Limb (tissue), 2 donors: ENCODE data around the gene CFAP77.

ENCODE experiments used
- DNase-seq, 2 donors: peaks; one replicate each; pipeline ENCODE4 v3.0.0-alpha.2; 2016; ENCODE audit errors: extremely low spot score in 2 of 2

Gene CFAP77

DNA sequence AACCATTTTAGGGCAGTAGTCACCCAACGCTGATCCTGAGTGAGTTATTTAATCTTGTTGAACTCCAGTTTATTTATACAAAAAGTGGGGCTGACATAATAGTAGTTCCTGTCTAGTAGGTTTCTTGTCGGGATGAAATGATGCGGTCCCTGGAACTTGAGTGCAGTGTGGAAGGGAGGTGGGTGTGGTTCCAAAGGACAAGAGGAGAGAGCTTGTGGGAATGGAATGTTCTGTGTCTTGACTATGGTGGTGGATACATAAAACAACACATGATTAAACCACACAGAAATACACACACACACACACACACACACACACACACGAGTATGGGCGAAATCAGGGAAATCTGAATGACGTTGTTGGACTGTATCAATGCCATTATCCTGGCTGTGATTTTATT, 106.3 kb downstream of the CFAP77 start:
- no peak for DNase-seq

DNA sequence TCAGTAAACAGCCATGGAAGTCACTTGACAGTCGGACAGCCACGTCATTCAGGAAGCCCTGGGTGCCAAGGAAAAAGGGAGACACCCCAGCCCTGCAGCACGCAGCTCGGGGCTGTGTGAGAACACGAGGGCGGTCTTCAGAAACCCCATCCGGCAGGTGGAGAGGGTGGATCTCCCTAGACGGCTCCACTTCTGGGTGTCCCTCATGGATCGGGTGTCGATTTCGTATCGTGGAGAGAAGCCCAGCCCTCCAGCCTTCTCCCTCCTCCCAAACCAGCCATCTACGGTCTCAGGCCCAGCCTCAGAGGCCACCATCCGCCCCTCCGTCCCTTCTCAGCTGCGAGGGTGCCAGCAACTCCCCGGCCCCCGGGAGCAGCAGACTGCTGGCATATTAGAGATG, 106.9 kb downstream of the CFAP77 start:
- DNase-seq = no peak

DNA sequence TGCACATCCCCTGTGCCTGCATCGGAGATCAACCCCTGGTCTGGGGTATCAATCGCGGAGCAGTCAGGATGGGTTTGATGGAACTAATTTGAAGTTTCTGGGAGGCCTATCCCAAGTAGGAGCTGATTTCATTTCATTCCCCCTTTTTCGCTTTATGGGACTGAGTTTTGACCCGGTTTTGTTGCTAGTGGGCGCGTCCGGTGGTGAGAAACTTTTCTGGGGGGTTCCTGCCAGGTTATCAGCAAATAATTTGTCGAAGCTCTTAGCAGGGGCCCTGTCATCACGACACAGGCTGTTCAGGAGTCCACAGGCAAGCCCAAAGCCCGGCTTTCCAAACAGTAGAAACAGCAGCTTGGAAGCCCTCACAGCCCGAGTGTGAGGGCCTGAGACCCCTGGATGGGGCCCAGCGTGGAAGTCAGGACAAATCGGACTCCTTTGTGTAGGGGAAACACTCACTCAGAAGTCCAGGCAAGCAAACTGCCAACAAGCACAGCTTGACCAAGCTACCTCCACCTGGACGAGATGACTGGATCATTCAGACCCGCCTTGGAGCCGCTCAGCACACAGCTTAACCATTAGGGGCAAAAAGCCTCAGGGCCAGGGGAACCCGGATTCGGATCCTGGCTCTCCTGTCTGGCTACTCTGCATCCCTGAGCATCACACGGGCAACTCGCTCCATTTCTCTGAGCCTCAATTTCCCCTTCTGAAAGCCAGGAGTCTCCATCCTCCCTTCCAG, 108.0 kb downstream of the CFAP77 start:
- DNase-seq = no peak

DNA sequence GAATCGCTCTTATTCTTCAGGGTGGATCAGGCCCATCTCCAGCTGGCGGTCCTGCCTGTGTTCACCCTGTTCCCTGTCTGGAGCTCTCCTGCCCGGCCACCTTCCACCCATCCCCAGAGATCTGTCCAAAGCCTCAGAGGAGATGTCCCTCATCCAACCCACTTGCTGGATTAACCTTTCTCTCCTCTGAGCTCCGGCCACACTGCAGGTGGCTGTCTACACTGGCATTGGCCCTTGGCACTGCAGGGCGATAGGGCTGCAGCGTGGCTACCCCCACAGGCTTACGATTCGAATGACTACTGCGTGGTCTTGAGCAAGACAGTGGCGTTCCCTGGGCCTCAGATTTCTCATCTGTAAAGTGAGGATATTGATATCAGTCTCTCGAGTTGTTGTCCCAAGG, 108.6 kb downstream of the CFAP77 start:
- DNase-seq = no peak

DNA sequence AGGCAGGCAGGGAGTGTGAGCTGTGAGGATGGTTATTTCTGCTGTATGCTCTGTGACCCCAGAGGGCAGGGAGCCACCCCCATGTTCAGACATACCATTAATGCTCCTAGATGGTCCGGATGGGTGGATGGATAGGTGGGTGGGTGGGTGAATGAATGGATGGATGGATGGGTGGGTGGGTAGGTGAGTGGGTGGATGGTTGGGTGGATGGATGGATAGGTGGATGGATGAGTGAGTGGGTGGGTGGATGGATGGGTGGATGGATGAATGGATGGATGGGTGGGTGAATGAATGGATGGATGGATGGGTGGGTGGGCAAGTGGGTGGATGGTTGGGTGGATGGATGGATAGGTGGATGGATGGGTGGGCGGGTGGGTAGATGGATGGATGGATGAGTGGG, 109.0 kb downstream of the CFAP77 start:
- no peak for DNase-seq

DNA sequence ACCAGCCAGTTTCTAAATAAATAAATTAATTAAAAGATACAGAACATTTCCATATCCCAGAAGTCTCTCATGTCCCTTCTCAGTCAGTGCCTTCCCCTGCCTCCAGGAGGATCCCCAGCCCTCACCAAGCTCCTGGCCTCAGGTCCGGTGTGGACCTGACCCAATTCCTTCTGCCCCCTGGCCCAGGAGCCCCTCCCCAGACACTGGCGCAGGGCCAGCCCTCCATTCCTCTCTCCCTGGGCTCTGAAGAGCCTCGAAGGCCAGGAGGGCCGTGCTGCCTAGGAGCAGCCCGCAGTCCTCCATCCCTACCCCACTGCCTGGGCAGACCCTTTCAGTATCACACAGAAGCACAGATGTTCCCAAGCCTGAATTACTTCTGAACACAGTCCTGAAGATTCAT, 110.6 kb downstream of the CFAP77 start:
- no peak for DNase-seq

DNA sequence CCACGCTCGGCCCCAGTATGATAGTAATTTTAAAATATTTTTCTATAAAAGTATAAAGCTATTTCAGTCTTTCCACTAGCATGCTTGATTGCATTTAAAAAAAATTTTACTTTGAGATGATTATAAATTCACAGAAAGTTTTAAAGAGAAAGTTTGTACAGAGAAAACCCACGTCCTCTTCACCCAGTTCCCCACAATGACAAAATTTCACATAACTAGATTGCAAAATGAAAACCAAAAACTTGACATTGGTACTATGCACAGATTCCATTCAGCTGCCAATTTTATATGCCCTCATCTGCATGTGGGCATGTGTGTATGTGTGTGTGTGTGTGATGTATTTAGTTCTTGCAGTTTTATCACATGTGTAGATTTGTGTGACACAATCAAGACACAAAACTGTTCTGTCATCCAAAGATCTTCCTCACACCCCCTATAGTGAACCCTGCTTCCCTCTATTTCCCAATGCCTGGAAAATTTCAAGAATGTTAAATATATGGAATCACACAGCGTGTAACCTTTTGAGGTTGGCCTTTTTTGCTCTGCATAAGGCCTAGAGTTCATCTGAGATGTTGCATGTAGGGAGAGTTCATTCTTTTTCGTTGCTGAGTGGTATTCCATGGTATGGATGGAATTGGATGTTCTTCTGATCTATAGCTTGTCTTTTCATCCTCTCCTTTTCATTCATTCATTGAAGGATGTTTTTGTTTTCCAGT, 115.5 kb downstream of the CFAP77 start:
- DNase-seq = no peak

DNA sequence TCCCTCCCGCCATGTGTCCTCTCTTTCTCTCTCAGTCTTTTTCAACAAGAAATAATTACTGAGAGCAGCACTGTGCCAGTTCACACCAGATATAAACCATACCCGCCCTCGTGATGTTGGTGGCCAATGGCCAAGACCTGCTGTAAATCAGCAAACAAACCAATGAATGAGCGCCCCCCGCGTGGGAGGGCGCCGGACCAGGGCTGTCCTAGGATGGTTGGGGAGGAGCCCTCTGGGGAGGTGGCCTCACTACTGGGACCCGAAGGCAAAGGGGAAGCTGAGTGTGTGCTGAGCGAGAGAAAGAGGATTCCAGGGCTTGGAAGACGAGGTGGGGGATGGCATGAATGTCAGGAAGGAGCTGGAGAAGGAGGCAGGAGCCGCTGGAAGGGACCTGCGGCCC, 121.2 kb downstream of the CFAP77 start:
- DNase-seq = no peak

DNA sequence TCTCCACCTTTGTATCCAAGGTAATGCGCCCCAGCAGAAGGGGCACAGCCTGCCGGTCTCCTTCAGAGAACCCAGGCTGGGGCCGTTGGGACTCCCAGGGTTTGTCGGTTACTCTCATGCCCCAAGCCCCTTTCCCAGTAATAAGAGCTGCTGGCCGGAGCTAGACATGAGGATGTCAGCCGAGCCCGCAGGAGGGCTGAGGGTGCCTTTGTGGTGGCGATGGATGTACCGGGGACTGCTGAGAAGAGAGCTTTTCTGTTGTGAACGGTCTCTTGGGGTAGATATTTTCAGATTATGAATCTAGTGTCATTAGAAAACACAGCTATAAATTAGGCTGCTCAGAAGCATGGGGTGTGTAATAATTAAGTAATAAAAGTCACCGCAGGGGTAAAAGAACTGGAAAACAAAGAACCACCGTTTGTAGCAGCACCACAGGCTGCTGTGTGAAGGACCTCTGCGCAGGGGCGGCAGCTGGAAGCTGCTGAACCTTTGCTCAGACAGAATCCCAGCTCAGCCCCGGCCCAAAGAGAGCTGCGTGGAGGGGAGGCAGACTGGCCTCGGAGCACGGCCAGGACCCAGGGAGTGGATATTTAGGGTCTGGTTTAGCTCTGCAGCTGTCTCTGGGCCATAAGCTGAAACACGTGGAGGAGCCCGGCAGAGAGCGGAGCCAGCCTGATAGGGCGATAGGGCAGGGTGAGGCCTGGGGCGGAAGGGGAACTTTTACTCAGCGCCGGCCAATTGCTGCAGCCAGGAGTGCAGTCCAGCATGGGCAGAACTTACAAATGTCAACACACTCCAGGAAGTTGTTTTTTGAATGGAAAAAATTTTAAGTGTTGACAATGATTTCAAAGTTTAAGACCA, 121.9 kb downstream of the CFAP77 start:
- DNase-seq = no peak

DNA sequence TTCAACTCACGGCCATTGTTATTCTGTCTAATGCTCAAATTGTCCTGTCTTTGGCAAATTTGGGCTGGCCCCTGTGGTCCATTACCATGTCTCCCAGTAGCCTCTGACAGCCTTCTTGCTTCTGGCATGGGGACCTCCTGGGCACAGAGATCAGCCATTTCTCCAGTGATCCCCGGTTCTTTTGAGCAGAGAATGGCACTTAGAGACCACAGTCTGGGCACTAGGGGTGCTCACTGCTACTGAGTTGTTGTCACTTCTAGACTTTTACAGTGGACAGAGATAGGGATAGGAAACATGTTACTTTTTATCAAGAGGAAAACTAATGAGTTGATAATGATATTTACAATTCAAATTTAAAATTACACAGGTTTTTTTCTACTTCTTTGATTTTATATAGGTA, 124.8 kb downstream of the CFAP77 start:
- no peak for DNase-seq

DNA sequence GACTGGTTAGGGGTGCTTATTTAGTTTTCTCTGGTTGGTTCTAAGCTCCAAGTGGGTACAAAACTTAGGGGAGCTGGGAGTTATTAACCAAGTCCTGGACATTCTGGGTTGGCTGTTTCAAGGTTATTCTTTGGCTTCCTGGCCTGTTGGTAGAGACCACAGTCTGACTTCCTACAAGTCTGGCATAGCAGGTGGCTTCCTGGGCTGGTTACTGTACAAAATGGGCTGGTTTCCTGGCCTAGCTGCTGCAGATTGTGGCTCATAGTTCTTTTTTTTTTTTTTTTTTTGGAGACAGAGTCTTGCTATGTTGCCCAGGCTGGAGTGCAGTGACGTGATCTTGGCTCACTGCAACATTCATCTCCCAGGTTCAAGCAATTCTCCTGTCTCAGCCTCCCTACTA, 126.1 kb downstream of the CFAP77 start:
- no peak for DNase-seq

DNA sequence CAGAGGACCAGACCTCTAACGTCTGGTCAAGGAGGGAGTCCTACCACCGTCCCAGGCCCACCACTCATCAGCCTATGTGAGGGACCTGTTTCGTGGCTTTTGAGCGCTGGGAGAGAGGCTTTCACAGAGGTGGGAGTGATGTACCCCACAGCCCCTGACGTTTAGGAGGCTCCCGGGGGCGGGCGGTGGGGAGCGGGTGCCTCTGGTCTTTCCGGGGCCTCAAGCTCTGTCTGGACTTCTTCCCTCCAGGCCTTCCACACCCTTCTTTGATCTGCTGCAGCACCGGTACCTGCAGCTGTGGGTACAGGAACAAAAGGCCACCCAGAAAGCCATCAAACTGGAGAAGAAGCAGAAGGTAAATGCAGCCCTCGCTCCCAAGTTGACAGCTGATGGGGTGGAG, 127.3 kb downstream of the CFAP77 start:
- DNase-seq = no peak

DNA sequence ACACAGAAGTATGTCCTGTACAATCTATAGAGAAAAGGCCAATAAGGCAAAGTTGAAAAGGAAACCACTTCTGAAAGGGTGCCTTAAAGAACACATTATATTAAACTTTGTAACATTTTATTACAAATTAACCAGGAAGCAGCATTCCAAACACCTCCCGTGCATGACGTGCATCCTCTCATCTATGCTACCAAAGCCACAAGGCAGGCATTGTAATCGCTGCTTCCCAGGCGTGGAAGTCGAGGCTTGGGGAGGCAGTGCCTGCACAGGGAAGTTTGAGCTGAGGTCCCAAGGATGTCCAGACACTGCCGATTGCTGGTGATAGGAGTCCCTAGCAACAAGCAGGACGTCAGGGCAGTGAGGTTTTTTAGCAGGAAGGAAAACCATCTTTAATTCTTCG, 128.1 kb downstream of the CFAP77 start:
- DNase-seq = no peak

DNA sequence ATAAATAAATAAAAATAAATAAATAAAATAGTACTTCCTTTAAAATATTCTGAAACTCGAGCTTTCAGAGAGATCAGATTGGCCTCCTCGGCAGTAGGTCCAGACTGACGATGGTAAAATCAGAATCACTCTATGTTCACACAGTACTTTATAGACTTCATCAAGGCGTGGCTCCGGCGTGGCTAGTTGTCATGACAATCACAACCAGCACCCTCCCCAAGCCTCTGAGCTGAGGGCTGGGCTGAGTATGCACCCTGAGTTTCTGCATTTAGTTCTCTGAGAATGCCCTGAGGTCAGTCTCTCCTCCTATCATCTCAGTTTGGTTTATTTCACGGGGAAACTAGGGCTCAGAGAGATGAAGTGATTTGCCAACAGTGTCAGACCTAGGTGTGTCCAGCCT, 129.1 kb downstream of the CFAP77 start:
- no peak for DNase-seq

DNA sequence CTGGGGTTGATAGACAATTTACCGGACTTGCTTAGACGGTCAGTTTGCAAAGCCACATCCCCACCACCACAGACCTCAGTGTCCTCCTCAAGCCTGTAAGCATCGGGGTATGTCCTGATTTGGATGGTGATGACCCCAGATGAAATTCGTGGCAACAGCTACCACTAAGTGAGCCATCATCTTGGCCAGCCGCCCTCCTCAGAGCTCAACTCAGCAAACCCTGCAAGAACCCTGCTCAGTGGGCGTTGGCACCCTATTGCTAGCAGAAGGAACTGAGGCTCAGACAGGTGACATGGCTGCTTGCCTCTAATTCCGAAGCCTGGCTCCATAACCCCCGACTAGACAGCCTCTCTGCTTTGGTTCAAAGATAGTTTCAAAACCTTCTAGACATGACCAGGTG, 131.0 kb downstream of the CFAP77 start:
- DNase-seq = no peak

DNA sequence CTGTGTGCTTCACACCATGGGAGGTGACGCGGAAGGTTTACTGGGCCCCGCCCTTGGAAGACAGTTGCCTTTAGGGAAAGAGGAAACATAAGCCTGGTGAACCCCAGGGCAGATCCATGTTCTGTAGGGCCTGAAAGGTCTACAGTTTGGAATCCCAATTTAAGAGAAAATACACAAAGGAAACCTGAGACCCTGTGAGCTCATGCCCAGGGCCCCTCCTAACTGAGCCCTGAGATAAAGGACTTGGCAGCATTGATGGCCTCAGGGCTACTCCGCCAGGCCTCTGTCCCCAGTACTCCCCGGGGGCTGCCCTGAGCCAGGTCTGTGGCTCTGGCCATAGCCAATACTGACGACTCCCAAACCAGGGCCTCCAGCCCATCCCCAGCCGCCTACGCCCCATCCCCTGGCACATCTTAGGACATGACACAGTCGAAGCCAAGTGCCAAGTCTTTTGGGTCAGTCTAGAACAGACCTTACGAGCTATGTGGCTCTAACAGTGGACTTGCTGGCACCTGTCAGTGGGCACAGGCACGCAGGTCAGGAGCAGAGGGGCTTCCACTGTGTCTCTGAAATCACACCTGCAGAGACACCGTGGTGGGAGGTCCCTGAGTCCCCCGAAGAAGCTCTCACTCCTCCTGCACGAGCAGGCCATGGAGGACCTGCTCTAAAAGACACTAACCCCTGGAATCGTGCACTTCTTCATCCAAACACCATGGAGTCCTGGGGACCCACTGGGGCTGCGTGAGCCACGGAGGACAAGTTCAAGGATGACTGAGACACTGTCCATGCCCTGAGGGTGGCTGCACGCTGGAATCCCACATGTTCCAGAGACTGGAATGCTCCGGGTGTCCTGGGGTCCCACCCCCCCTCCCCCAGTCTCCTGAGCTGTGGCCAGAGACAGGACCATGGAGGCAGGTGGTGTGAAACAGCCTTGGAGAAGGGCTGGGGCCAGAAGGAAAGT, 132.1 kb downstream of the CFAP77 start:
- DNase-seq = no peak

DNA sequence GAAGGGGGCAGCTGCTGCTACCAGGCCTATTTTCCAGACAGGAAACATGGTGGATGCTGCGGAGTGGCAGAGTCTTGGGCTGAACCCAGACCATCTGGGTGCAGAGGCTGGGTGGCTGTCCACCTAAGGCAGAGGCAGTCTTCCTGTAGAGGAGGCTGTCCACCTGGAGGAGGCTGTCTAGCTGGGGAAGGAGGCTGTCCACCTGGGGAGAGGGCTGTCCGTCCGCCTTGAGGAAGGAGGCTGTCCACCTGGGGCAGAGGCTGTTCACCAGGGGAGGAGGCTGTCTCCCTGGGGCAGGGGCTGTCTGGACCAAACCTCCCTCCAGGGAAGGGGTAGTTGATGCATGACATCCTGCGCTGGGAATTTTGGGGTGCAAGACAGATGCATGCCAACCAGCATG, 133.2 kb downstream of the CFAP77 start:
- DNase-seq = no peak

DNA sequence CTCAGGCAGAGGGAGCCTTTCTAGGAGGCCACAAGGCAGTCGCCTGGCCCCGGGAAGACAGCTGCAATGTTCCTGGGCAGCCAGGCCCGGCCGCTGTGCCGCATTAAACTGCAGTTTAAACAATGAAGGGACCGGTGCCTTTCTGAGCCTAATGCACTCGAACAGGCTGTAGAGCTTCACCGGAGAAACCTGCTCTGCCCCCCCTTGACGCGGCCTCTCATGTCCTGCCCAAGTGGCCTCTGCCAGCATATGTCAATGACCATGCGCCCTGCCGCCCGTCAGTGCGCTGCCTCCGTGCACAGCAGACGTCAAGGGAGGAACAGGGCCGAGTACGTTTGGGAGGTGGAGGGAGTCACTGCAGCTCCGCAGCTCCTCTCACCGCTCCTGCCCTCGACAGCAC, 133.9 kb downstream of the CFAP77 start:
- no peak for DNase-seq

DNA sequence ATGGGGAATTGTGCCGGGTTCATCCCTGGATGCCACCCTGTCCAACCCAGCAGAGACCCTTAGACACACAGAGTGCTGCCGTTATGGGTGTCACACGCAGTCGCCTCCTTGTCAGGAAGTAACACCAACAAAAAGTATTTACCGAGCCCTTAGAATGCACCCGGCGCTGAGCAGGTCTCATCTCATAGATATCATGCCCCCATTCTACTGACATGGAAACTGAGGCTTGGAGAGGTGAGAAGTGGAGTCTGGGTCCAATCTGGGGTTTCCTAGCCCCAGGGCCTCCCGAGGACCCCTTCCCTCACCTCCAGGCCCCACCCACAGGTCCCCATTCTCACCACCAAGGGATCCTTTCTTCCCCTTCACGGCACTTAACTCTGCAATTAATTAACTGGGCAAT, 135.6 kb downstream of the CFAP77 start:
- DNase-seq = no peak

DNA sequence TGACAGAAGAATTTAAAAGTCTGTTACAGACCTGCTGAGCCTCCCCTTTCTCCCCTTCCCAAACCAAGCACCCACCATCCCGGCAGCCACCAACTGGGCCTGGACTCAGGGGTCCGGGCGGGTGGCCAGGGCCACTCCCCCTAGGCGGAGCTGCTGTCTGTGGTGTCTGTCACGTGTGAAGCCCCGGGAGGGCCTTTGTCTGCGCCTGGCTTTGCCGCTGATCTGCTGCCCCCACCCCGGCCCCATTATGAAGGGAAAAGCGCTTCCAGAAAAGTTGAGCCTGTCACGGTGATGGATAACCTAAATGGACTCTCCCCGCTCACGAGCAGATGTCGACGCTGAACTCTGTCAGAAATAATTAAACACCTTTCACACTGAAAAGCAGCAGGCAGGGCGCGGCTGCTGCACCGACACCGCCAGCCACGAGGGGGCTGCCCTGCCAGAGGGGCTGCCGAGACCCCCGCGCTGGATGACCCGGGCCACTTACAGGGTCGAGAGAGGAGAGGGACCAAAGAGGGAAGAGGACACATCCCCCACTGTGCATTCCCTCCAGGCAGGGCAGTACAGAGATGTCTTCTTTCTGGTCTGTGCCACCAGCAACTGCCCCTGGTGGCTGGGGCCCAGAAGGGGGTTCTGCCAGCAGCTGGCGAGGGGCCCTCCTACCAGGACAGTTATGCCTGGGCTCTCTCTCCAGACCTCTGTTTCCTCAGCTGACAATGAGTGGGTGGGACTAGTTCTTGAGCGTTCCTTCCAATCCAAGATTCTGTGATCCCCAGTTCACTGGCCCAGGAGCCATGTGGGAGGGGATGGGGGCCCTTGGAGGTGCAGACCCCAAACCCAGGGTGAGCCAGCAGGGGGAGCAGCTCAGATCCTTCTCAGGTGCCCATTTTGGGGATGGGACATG, 136.4 kb downstream of the CFAP77 start:
- peak; percentile 49 to 80 for DNase-seq
